Stomach (tissue), 4 donors: Measurements from ENCODE around the gene KCTD12.

ENCODE experiments used
- EP300 ChIP-seq: sonication (generic); formaldehyde crosslinking; IDR thresholded peaks from one replicate; pipeline ENCODE4 v1.6.1; 2017; ENCODE audit warnings: antibody characterized with exemption
- POLR2A ChIP-seq, 4 donors: fragments of 450-650 bp; IDR thresholded peaks; one replicate each; pipeline ENCODE4 v1.6.1; 2016; ENCODE audit warnings: antibody characterized with exemption in 4 of 4, control low read depth in 2 of 4, mild to moderate bottlenecking in 1 of 4, moderate library complexity in 1 of 4
- POLR2AphosphoS5 ChIP-seq, 3 donors: sonication (generic); formaldehyde crosslinking; IDR thresholded peaks; one replicate each; pipeline ENCODE4 v1.6.1; 2016; ENCODE audit warnings: antibody characterized with exemption in 3 of 3
- TF ChIP-seq, protein P1 (sequence below), 7 experiments: fragments of 450-650 bp in 4 of 7; fragments of 200-600 bp in 3 of 7; sonication (generic) in 3 of 7; IDR thresholded peaks; one replicate each; pipeline ENCODE4 v1.5.1; 2016 to 2019; ENCODE audit warnings: antibody characterized with exemption in 7 of 7, control low read depth in 2 of 7, mild to moderate bottlenecking in 1 of 7

DNA sequence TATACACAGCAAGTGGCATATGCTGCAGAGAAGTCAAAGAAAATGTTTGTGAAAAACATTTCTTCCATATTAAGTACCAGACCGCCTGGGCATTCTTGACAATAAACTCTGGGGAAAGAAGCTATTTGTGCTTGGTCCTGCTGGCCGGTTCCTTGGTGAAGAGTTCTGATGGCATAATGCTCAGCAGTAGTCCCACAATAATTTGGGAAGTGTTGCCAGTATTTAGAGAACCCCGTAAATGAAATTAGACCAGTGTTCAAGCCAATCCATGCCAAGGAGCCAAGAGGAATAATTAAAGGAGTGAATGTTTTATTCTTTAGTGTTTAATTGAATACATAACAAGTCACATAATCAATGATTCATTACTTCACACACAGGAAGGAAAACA lies 6.3 kb downstream of the KCTD12 start:
- TF ChIP-seq POLR2AphosphoS5 (IDR thresholded peaks at IDR 0.05): no peak
- TF ChIP-seq, protein P1, sequence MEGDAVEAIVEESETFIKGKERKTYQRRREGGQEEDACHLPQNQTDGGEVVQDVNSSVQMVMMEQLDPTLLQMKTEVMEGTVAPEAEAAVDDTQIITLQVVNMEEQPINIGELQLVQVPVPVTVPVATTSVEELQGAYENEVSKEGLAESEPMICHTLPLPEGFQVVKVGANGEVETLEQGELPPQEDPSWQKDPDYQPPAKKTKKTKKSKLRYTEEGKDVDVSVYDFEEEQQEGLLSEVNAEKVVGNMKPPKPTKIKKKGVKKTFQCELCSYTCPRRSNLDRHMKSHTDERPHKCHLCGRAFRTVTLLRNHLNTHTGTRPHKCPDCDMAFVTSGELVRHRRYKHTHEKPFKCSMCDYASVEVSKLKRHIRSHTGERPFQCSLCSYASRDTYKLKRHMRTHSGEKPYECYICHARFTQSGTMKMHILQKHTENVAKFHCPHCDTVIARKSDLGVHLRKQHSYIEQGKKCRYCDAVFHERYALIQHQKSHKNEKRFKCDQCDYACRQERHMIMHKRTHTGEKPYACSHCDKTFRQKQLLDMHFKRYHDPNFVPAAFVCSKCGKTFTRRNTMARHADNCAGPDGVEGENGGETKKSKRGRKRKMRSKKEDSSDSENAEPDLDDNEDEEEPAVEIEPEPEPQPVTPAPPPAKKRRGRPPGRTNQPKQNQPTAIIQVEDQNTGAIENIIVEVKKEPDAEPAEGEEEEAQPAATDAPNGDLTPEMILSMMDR (IDR thresholded peaks at IDR 0.05): no peak
- TF ChIP-seq POLR2A (IDR thresholded peaks at IDR 0.05): no peak
- no peak for TF ChIP-seq EP300
